H54 (cell line): ENCODE results near the gene SH2D1A.

ENCODE experiments used
- DNase-seq: peaks from one replicate; pipeline ENCODE4 v3.0.0; 2011; ENCODE audit warnings: low spot score, mixed read lengths; ENCODE audit not compliant: insufficient read length
- FAIRE-seq: peaks from 3 replicates; lab custom pipeline; 2011; peaks lifted over from hg19 to GRCh38; lab: Jason Lieb, UNC
- POLR2A ChIP-seq: IDR thresholded peaks from 2 replicates; pipeline ENCODE4 v1.6.1; 2011; ENCODE audit warnings: low read depth, mild to moderate bottlenecking, low read length

The SH2D1A gene

GRCh38 chrX:124415115-124415800 lies 68.9 kb downstream of the SH2D1A start:
- no peak for FAIRE-seq
- DNase-seq = no peak
- no peak for TF ChIP-seq POLR2A

GRCh38 chrX:124421898-124422655 lies 75.7 kb downstream of the SH2D1A start:
- FAIRE-seq (no peak), DNase-seq (no peak)

More at GRCh38 chrX:124421898-124422655, 75.7 kb downstream of the SH2D1A start:
- TF ChIP-seq POLR2A = no peak
